ENCODE measurements around the gene TTC1. TPM values are rescaled to one million over a fixed set of nuclear protein-coding genes. Genes with fewer than 3 reads are reported as not detected.

The TTC1 gene
- total RNA-seq, 1 experiment from 2014 or later, result 101 TPM

GRCh38 chr5:160090059-160090458, 81.1 kb downstream of the TTC1 start:
- Histone ChIP-seq H3K36me3 (peaks cover 33% of the 10 kb centered on the region), H3K9me3 (replicated peaks) (no peaks in the 10 kb centered on the region), H3K4me3 (no peak overlapping the region), H3K27ac (no peak overlapping the region), H3K4me1 (replicated peaks) (no peaks in the 10 kb centered on the region), H3K27me3 (replicated peaks) (no peaks in the 10 kb centered on the region)
- no peak for DNase-seq (ENCODE audit: low read depth in 1 of 2, low spot score in 2 of 2)

DNA sequence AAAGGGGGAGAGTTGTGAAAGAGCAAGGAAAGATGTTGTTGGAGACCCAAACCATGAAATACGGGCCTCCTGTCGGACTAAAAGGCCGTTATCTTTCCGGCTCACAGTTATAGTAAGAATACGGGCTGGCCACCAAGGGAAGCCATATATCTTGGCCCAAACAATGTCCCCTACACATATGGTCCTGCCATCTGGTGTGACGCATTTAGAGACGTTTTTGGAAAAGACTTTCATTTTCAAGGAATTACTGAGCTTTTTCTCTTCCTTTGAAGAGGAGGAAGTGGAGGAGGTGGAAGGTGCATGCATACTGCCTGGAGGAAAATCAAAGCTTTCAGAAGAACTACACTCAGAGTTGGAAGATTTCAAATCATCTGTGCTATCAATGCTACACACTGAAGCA, 83.6 kb downstream of the TTC1 start:
- peaks cover 51% of the 10 kb centered on the region for H3K36me3 ChIP-seq
- H3K9me3 ChIP-seq (replicated peaks), result no peaks in the 10 kb centered on the region
- DNase-seq (ENCODE audit: low read depth in 1 of 2, low spot score in 2 of 2), result no peak
- no peak overlapping the region for H3K27ac ChIP-seq
- H3K4me3 ChIP-seq, result no peak overlapping the region
- H3K27me3 ChIP-seq (replicated peaks), result no peaks in the 10 kb centered on the region
- no peaks in the 10 kb centered on the region for H3K4me1 ChIP-seq (replicated peaks)

DNA sequence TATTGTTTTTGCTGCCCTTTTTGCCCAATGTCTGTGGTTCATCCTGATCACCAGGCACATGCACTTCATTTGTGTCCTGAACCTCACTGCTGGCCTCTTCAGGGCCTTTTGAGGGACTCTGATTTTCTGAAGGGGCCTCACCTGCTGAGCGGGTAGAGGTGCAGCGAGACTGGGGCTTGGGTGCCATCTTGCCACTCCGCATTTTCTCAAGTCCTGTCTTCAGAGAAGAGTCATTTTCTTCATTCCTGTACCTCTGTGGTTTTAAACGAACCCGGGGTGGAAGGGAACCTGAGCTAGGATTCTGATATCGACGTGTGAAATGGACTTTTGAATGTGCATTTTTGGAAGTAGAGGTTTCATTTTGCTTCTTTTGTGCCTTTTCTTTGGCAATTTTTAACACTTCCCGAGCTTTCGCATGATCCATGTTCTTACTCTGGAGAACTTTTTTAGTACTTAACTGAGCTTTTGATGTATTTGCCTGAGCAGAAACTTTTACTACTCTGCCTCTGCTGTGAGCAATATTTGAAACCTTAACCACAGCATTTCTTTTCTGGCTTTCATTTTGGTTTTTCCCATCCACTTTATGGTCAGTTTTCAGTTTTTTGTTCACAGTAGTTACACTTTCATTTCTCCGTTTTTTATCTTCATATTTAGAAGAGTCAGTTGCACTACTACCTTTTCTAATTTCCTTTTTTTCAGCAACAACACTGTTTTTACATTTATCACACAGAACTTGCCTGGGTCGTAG, 84.2 kb downstream of the TTC1 start:
- H3K27me3 ChIP-seq (replicated peaks), result no peaks in the 10 kb centered on the region
- H3K36me3 ChIP-seq, result peaks cover 56% of the 10 kb centered on the region
- H3K9me3 ChIP-seq (replicated peaks), result no peaks in the 10 kb centered on the region
- no peak overlapping the region for H3K27ac ChIP-seq
- H3K4me1 ChIP-seq (replicated peaks), result no peaks in the 10 kb centered on the region
- no peak overlapping the region for H3K4me3 ChIP-seq
- DNase-seq (ENCODE audit: low read depth in 1 of 2, low spot score in 2 of 2), result no peak

DNA sequence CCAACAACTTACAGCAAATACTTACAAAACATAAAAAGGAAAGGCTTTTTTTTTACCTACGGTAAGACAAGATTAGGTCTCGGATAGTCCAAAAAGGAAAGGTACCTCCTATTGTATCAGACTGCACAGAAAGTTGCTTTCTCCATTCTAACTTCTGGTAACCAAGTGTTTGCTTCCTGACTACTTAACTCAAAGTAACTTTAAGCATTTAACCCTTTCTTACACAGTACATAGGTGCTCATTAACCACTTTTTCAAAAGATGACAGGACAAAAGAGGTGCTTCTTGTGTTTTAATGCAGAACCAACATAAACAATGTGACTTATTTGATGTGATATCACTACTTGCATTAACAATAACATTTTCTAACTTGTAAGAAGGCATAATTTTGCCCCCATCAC, 87.2 kb downstream of the TTC1 start:
- no peak for DNase-seq (ENCODE audit: low read depth in 1 of 2, low spot score in 2 of 2)
- Histone ChIP-seq H3K27me3 (replicated peaks) (no peaks in the 10 kb centered on the region), H3K9me3 (replicated peaks) (no peaks in the 10 kb centered on the region), H3K36me3 (peaks cover 71% of the 10 kb centered on the region), H3K4me3 (no peak overlapping the region), H3K4me1 (replicated peaks) (no peaks in the 10 kb centered on the region), H3K27ac (no peak overlapping the region)

GRCh38 chr5:160097991-160098390, 89.1 kb downstream of the TTC1 start:
- DNase-seq (ENCODE audit: low read depth in 1 of 2, low spot score in 2 of 2), result no peak
- Histone ChIP-seq H3K4me1 (replicated peaks) (no peaks in the 10 kb centered on the region), H3K9me3 (replicated peaks) (no peaks in the 10 kb centered on the region), H3K36me3 (peaks cover 67% of the 10 kb centered on the region), H3K27ac (no peak overlapping the region), H3K27me3 (replicated peaks) (no peaks in the 10 kb centered on the region), H3K4me3 (no peak overlapping the region)

GRCh38 chr5:160105686-160106360, 96.9 kb downstream of the TTC1 start:
- Histone ChIP-seq H3K27me3 (replicated peaks) (no peaks in the 10 kb centered on the region), H3K9me3 (replicated peaks) (no peaks in the 10 kb centered on the region), H3K27ac (no peak overlapping the region), H3K4me3 (no peak overlapping the region), H3K36me3 (peaks cover 62% of the 10 kb centered on the region), H3K4me1 (replicated peaks) (peaks cover 13% of the 10 kb centered on the region)
- no peak for DNase-seq (ENCODE audit: low read depth in 1 of 2, low spot score in 2 of 2)

DNA sequence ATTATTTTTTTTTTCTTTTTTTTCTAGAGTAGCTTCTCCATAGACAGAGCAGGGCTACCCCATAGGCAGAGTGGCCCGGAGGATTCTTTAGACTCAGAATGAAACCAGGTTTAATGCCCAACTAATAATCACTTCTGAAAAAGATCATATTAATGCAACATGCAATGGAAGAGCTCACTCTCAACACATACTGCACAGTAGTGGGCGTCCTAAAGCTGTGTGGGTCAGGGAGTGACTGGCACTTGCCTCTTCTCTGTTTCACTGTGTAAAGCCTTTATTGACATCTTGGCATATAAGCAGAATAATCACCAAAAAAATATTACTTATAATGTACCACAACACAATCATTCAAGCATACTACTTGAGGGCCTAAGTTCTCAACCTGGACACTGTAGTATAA, 99.2 kb downstream of the TTC1 start:
- Histone ChIP-seq H3K36me3 (peaks cover 74% of the 10 kb centered on the region), H3K4me1 (replicated peaks) (peaks cover 13% of the 10 kb centered on the region)

More for the DNA sequence above, 99.2 kb downstream of the TTC1 start:
- Histone ChIP-seq H3K27ac (no peak overlapping the region), H3K4me3 (no peak overlapping the region), H3K9me3 (replicated peaks) (no peaks in the 10 kb centered on the region), H3K27me3 (replicated peaks) (no peaks in the 10 kb centered on the region)
- DNase-seq (ENCODE audit: low read depth in 1 of 2, low spot score in 2 of 2), result no peak

Other genes starting within 250 kb of the TTC1 start
- 2.8 and 4.4 TPM in 2 replicates for gene ADRA1B, start 92.7 kb upstream of the TTC1 start, total RNA-seq (2014; rRNA removed; shearing (Covaris generic))
- gene PWWP2A, start 110.3 kb downstream of the TTC1 start, total RNA-seq (2014; rRNA removed; shearing (Covaris generic)), result 41.4 and 49.8 TPM in 2 replicates
- not detected in 2 replicates for gene FABP6, start 220.4 kb downstream of the TTC1 start, total RNA-seq (2014; rRNA removed; shearing (Covaris generic))